Fibroblast of mammary gland (primary cell): ENCODE data around the gene SLC6A12.

Experiments
- DNase-seq: peaks from one replicate; pipeline ENCODE4 v3.0.0-alpha.2; 2010; ENCODE audit warnings: low read depth
- H3K4me3 ChIP-seq: 2 replicates; pipeline ENCODE4 v1.5.1; 2011; ENCODE audit warnings: low read depth, mild to moderate bottlenecking, low read length, moderate library complexity; ENCODE audit not compliant: control insufficient read depth
- TF ChIP-seq, protein P1 (sequence below): conservative IDR thresholded peaks from 2 replicates; pipeline ENCODE4 v1.5.1; 2011; ENCODE audit warnings: low read depth, low read length, inconsistent platforms; ENCODE audit not compliant: control insufficient read depth, insufficient read depth

Gene SLC6A12

DNA sequence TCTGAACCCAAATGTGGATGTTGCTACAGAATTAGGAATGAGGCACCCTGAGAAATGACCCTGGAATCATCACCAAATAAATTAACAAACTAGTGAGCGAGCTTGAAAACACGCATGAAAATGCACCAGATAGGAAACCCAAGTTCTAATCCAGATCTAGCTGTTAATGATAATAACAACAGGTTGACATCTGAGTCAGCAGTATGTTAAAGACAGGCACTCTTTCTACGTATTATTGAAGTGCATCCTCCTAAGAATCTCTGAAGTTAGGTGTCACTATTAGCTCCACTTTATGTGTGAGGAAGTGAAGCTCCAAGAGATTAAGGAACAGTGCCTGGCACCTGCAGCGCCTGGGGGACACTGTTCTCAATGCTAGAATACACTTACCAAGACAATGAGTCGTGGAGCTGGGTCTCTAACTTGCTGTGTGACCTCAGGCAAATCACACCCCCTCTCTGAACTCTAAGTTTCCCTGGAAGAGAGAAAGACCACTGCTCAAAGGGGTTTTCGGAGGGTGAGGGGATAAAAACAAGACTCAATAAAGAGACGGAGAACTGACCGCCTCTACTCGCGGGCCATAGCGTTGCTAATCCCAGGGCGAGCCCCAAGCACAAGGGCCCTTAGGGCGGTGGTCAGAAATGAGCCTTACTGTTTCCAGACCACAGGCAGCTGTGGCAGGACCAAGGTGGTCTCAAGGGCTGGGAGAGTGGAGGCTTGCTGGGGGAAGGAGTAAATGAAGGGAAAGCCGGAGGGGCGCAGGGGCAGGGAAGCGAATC is 2.1 kb downstream of the SLC6A12 start:
- no peak for DNase-seq
- TF ChIP-seq, protein P1, sequence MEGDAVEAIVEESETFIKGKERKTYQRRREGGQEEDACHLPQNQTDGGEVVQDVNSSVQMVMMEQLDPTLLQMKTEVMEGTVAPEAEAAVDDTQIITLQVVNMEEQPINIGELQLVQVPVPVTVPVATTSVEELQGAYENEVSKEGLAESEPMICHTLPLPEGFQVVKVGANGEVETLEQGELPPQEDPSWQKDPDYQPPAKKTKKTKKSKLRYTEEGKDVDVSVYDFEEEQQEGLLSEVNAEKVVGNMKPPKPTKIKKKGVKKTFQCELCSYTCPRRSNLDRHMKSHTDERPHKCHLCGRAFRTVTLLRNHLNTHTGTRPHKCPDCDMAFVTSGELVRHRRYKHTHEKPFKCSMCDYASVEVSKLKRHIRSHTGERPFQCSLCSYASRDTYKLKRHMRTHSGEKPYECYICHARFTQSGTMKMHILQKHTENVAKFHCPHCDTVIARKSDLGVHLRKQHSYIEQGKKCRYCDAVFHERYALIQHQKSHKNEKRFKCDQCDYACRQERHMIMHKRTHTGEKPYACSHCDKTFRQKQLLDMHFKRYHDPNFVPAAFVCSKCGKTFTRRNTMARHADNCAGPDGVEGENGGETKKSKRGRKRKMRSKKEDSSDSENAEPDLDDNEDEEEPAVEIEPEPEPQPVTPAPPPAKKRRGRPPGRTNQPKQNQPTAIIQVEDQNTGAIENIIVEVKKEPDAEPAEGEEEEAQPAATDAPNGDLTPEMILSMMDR, result no peak
- no peak overlapping the region for H3K4me3 ChIP-seq

DNA sequence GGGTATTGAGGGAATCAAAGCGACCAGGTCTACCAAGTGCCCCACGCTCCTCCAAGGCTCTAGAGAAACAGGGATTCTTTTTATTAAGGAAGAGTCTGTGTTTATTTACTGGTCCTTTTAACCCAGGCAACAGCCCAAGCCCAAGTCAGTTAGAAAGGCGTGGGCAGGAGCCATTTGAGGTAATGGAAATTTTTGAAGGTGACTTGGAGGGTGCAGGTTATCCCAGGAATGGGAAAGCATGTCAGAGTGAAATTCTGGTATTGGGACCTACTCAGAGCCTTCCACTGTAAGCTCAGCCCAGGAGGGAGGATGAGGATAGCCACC is 2.9 kb downstream of the SLC6A12 start:
- TF ChIP-seq, protein P1, result no peak
- DNase-seq, result no peak
- H3K4me3 ChIP-seq, result no peak overlapping the region

DNA sequence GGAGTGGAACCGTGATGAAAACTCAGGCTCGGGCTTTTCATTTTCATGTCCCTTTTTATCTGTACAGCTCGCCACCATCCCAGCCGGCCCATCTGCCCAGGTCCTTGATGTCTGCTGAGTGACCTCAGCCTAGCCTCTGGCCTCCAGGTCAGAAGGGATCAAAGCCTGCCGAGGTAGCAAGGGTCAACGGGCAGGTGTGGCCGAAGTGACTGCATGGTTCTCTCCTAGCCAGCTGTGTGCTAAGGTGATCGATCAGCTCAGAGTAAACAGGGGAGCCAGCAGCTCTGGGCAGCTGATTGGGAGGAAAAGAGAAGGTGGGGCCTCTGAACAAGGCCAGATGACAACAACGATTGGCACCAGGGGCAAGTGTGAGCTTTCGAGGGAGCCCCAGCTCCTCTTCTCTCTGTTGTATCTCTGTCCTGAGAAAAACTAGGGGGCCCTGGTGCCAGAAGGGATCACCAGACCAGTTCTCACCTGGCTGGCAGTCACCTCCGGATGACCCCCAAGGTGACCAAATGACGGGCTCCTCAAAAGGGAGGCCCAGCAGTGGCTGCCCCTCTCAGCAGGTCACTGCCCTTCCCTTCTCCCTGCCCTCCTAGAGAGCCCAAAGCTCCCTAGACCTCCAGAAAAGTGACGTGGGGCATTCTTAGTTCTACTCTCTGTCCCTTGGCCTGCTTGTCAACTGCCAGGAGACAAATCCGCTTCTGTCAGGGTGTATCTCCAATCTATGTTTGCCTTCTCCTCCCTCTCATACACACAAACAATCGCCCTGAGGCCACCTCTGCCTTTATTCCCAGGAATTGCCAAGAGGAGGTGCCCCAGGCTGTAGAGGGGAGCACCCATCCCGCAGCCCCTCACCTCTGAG is 3.4 kb downstream of the SLC6A12 start:
- H3K4me3 ChIP-seq, result no peak overlapping the region
- DNase-seq, result no peak
- TF ChIP-seq, protein P1, result no peak

DNA sequence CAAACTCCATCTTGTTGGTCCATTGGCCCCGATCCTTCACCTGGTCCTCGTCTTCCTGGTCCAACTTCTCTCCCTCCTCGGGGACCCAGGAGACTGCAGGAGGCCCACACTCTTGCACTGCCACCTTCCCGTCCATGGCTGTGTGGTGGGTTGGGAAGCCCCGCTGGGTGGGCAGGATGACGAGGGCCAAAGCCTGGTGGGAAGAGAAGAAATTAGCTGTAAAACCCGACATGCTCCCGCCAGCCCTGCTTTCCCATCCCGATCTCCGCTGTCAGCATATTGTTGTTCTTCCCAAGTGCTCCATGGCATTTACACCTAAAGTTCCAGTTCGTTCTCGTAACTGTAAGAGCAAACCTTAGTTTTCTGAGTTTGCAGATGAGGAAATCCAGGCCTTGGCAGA is 4.1 kb downstream of the SLC6A12 start:
- no peak overlapping the region for H3K4me3 ChIP-seq
- TF ChIP-seq, protein P1, result no peak
- DNase-seq, result no peak

DNA sequence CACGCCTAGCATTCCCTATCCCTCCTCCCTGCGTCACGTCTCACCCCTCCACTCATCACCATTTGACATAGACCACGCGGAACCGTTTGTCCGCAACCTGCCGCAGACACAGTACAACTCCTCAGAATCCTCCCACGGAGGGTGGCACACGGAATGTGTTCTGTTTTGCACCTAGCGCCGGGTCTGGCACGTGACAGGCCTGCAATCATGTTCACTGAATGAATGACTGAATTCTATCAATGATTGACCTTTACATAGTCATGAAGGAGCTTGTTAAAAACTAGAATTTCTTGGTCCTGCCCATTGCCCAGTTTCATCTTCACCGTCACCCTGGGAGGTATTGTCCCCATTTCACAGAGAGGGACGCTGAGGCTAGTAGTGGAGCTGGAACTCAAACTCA is 4.7 kb downstream of the SLC6A12 start:
- TF ChIP-seq, protein P1, result no peak
- H3K4me3 ChIP-seq, result no peak overlapping the region
- no peak for DNase-seq

DNA sequence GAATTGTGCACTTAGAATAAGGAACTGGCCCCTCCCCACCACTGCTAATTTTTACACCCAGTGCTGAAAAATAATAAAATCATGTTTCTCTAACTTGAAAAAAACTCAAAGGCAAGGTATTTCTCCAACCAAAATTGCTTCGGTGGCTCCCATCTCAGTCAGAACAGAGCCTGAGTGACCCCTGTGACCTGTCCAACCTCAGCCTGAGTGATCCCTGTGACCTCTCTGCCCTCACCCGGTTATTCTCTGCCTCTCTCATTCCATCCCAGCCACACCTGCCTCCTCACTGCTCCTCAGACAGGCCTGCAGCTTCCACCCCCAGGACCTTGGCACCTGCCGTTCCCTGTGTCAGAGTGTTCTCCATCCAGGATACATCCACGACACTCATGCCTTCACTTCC is 5.1 kb downstream of the SLC6A12 start:
- TF ChIP-seq, protein P1, result no peak

More for the DNA sequence above, 5.1 kb downstream of the SLC6A12 start:
- no peak overlapping the region for H3K4me3 ChIP-seq
- no peak for DNase-seq
